ENCODE results near the gene AP3D1. TPM values are rescaled to one million over a fixed set of nuclear protein-coding genes. Genes with fewer than 3 reads are reported as not detected.

Gene AP3D1
- total and polyA plus RNA-seq, 9 of the 15 experiments (the other 6 are each of a cell fraction or from before 2014, with no cell fraction given): 1.2 to 86.1 (median 35.9) TPM

- no peak for TF ChIP-seq COPS2 (conservative IDR thresholded peaks at IDR 0.05)
- TF ChIP-seq JUND (IDR thresholded peaks at IDR 0.05; ENCODE audit: borderline replicate concordance, low read depth, low read length): peak; percentile 56; the same call in 1 of the 2 replicates
- no peak; the same call in 2 of the 3 replicates for TF ChIP-seq JUND (tag; IDR thresholded peaks at IDR 0.05; ENCODE audit: borderline replicate concordance, low read depth, low read length)
- TF ChIP-seq ZNF133 (CRISPR knock-in tag; IDR thresholded peaks at IDR 0.05): no peak
- peak; percentile 83 for TF ChIP-seq GMEB1 (CRISPR knock-in tag; IDR thresholded peaks at IDR 0.05)
- peak; percentile 57 for TF ChIP-seq SAP30 (IDR thresholded peaks at IDR 0.05; ENCODE audit: borderline replicate concordance, insufficient read depth, low read depth, low read length, poor library complexity, severe bottlenecking)
- 0 out of 2 replicates have a peak, but pooled peaks have one; percentile 12 for TF ChIP-seq GABPA (tag; conservative IDR thresholded peaks at IDR 0.05; ENCODE audit: low read depth)
- TF ChIP-seq ZNF444 (CRISPR knock-in tag; IDR thresholded peaks at IDR 0.05): no peak
- 0 out of 2 replicates have a peak, but pooled peaks have one; percentile 44 for TF ChIP-seq ZHX1 (conservative IDR thresholded peaks at IDR 0.05; ENCODE audit: low read length)
- no peak for TF ChIP-seq ZNF165 (CRISPR knock-in tag; IDR thresholded peaks at IDR 0.05; ENCODE audit: borderline replicate concordance)
- TF ChIP-seq HEY1 (CRISPR knock-in tag; IDR thresholded peaks at IDR 0.05; ENCODE audit: borderline replicate concordance): no peak
- no peak for TF ChIP-seq THRA (IDR thresholded peaks at IDR 0.05)
- TF ChIP-seq HOMEZ (CRISPR knock-in tag; IDR thresholded peaks at IDR 0.05): no peak
- TF ChIP-seq POLR2A (conservative IDR thresholded peaks at IDR 0.05): peak; percentile 90
- TF ChIP-seq MNT (conservative IDR thresholded peaks at IDR 0.05): no peak
- no peak for TF ChIP-seq ZNF12 (CRISPR knock-in tag; IDR thresholded peaks at IDR 0.05)
- no peak for TF ChIP-seq ZKSCAN8 (CRISPR knock-in tag; IDR thresholded peaks at IDR 0.05)
- TF ChIP-seq NFXL1 (CRISPR knock-in tag; IDR thresholded peaks at IDR 0.05): no peak
- TF ChIP-seq RFX7 (CRISPR knock-in tag; IDR thresholded peaks at IDR 0.05): no peak
Measured at GRCh38 chr19:2050991-2051772, 100.2 kb downstream of the AP3D1 start, which contains the start of gene MKNK2 (continued).
